HepG2 (cell line): ENCODE results near the gene SUSD3. TPM values are rescaled to one million over a fixed set of nuclear protein-coding genes. Genes with fewer than 3 reads are reported as not detected.
A peak's percentile ranks its signal among the peaks of the same experiment; 100 is the strongest.

Experiments
- ATM ChIP-seq: fragments of 450-650 bp; IDR thresholded peaks from 2 replicates; pipeline ENCODE4 v1.7.1; 2017; ENCODE audit warnings: mild to moderate bottlenecking, borderline replicate concordance
- BORCS8-MEF2B ChIP-seq: sonication (generic); formaldehyde crosslinking; IDR thresholded peaks from 2 replicates; pipeline ENCODE4 v1.8.0; 2022; ENCODE audit warnings: mild to moderate bottlenecking, missing genetic modification reagents
- CENPBD1 ChIP-seq: sonication (generic); formaldehyde crosslinking; IDR thresholded peaks from 2 replicates; pipeline ENCODE4 v1.8.0; 2022; ENCODE audit warnings: missing genetic modification reagents, low read depth, mild to moderate bottlenecking, borderline replicate concordance
- CREB1 ChIP-seq, 2 experiments: fragments of 450-650 bp in 1 of 2; IDR thresholded peaks; 2 replicates each; pipeline ENCODE4 v1.6.1; 2016 to 2017; ENCODE audit warnings: control low read depth in 1 of 2, mild to moderate bottlenecking in 1 of 2, missing compliant biosample characterization in 1 of 2, missing genetic modification characterization in 1 of 2
- DNMT1 ChIP-seq: sonication (generic); formaldehyde crosslinking; IDR thresholded peaks from 2 replicates; pipeline ENCODE4 v1.5.1; 2020; ENCODE audit warnings: mild to moderate bottlenecking, missing genetic modification reagents
- GATA4 ChIP-seq: sonication (generic); IDR thresholded peaks from 2 replicates; pipeline ENCODE4 v1.6.1; 2016; ENCODE audit warnings: antibody characterized with exemption, low read depth, borderline replicate concordance
- ISX ChIP-seq: sonication (generic); formaldehyde crosslinking; conservative IDR thresholded peaks from 2 replicates; pipeline ENCODE4 v1.5.0; 2020; ENCODE audit warnings: missing genetic modification reagents
- LCORL ChIP-seq, 2 experiments: fragments of 450-650 bp in 1 of 2; sonication (generic) in 1 of 2; formaldehyde crosslinking in 1 of 2; IDR thresholded peaks; 2 replicates each; pipeline versions ENCODE4 v1.5.0 to v1.6.1; 2017 to 2020; ENCODE audit warnings: antibody characterized with exemption in 1 of 2, missing genetic modification reagents in 1 of 2
- PLRG1 ChIP-seq: fragments of 450-650 bp; conservative IDR thresholded peaks from 2 replicates; pipeline ENCODE4 v1.6.1; 2016
- POLR2AphosphoS2 ChIP-seq: IDR thresholded peaks from 2 replicates; pipeline ENCODE4 v1.6.1; 2011; ENCODE audit warnings: low read depth, low read length, improper control_type of control experiment
- PTBP1 ChIP-seq: fragments of 200-400 bp; formaldehyde crosslinking; IDR thresholded peaks from 2 replicates; pipeline ENCODE4 v1.6.1; 2018; ENCODE audit warnings: low read length, low read depth; ENCODE audit not compliant: poor library complexity, severe bottlenecking
- RBFOX2 ChIP-seq: fragments of 200-400 bp; formaldehyde crosslinking; IDR thresholded peaks from 2 replicates; pipeline ENCODE4 v1.6.1; 2017; ENCODE audit warnings: low read depth, mild to moderate bottlenecking, low read length
- RCOR2 ChIP-seq: IDR thresholded peaks from 2 replicates; pipeline ENCODE4 v1.6.1; 2016; ENCODE audit warnings: missing biosample characterization, missing genetic modification reagents
- SP2 ChIP-seq: sonication (generic); formaldehyde crosslinking; IDR thresholded peaks from 2 replicates; pipeline ENCODE4 v1.5.1; 2020; ENCODE audit warnings: mild to moderate bottlenecking, missing genetic modification reagents
- SP5 ChIP-seq: IDR thresholded peaks from 2 replicates; pipeline ENCODE4 v1.6.1; 2016; ENCODE audit warnings: low read depth, borderline replicate concordance
- SRSF1 ChIP-seq: fragments of 200-400 bp; formaldehyde crosslinking; optimal IDR thresholded peaks from 2 replicates; pipeline ENCODE3; 2017; ENCODE audit warnings: mild to moderate bottlenecking, low read depth, low read length, moderate library complexity
- SYNCRIP ChIP-seq: fragments of 200-400 bp; formaldehyde crosslinking; IDR thresholded peaks from 2 replicates; pipeline ENCODE4 v1.6.1; 2018; ENCODE audit warnings: mild to moderate bottlenecking, low read depth, low read length; ENCODE audit not compliant: insufficient read depth
- ZBTB8A ChIP-seq: sonication (generic); formaldehyde crosslinking; IDR thresholded peaks from 2 replicates; pipeline ENCODE4 v1.4.0; 2020; ENCODE audit warnings: mild to moderate bottlenecking, low read depth, missing genetic modification reagents, borderline replicate concordance
- ZKSCAN1 ChIP-seq: fragments of 150-350 bp; IDR thresholded peaks from 2 replicates; pipeline ENCODE4 v1.6.1; 2014; ENCODE audit warnings: low read length
- ZNF564 ChIP-seq: sonication (generic); formaldehyde crosslinking; IDR thresholded peaks from 2 replicates; pipeline ENCODE4 v1.8.1; 2023; ENCODE audit warnings: mild to moderate bottlenecking, missing genetic modification reagents
- ZNF772 ChIP-seq: sonication (generic); formaldehyde crosslinking; IDR thresholded peaks from 2 replicates; pipeline ENCODE4 v1.5.0; 2020; ENCODE audit warnings: mild to moderate bottlenecking, missing genetic modification reagents
- ZNF773 ChIP-seq: sonication (generic); formaldehyde crosslinking; IDR thresholded peaks from 2 replicates; pipeline ENCODE4 v1.4.0; 2020; ENCODE audit warnings: missing genetic modification reagents, borderline replicate concordance
- ZSCAN9 ChIP-seq: IDR thresholded peaks from 2 replicates; pipeline ENCODE4 v1.6.1; 2016; ENCODE audit warnings: borderline replicate concordance
- polyA plus RNA-seq, 8 experiments: library from polyadenylated mRNA; depleted of rRNA in 3 of 8; stranded (reverse) in 7 of 8; unstranded in 1 of 8; fragments of >200 nt; fragmentation: Illumina TruSeq in 4 of 8; extraction: Trizol in 4 of 8; gene quantifications; 2 replicates each; pipeline versions ENCODE4 v1.2.1 to v1.2.3, GENCODE V29; 2011 to 2016; ENCODE audit warnings: low read depth in 4 of 8, missing spikeins in 1 of 8, mixed read lengths in 1 of 8; ENCODE audit not compliant: insufficient read depth in 1 of 8
- total RNA-seq, 5 experiments: library from RNA; depleted of rRNA; stranded (reverse); fragments of >200 nt; fragmentation: Illumina TruSeq; extraction: Trizol; gene quantifications; 2 replicates each; pipeline ENCODE4 v1.2.3, GENCODE V29; 2016; ENCODE audit warnings: low read depth in 1 of 5
- TF ChIP-seq, protein P1 (sequence below): sonication (generic); formaldehyde crosslinking; conservative IDR thresholded peaks from 2 replicates; pipeline ENCODE4 v1.5.0; 2020; ENCODE audit warnings: missing genetic modification reagents
- TF ChIP-seq, protein P2 (sequence below): sonication (generic); formaldehyde crosslinking; IDR thresholded peaks from 2 replicates; pipeline ENCODE4 v1.4.0; 2020; ENCODE audit warnings: mild to moderate bottlenecking, missing genetic modification reagents

The SUSD3 gene
- total and polyA plus RNA-seq, 2 of the 13 experiments (the other 11 are each of a cell fraction or from before 2014, with no cell fraction given) = 7.0 to 9.1 TPM

- TF ChIP-seq ATM (no peak), ZKSCAN1 (no peak), SP5 (CRISPR knock-in tag) (peak; percentile 80), ZSCAN9 (CRISPR knock-in tag) (peak; percentile 80; the same call in 1 of the 2 replicates), RCOR2 (peak; percentile 78; the same call in 1 of the 2 replicates), ZBTB8A (no peak), SP2 (CRISPR knock-in tag) (no peak), LCORL (IDR thresholded peaks at IDR 0.05) (0 out of 2 replicates have a peak, but pooled peaks have one; percentile 40), LCORL (CRISPR knock-in tag; IDR thresholded peaks at IDR 0.05) (peak; percentile 99), SYNCRIP (no peak), CENPBD1 (CRISPR knock-in tag) (no peak; the same call in 1 of the 2 replicates), PLRG1 (no peak), GATA4 (no peak), PTBP1 (no peak), BORCS8-MEF2B (CRISPR knock-in tag) (no peak), ISX (no peak), ZNF773 (CRISPR knock-in tag) (no peak), SRSF1 (no peak), POLR2AphosphoS2 (no peak), DNMT1 (peak; percentile 44; the same call in 1 of the 2 replicates), ZNF564 (CRISPR knock-in tag) (peak; percentile 52; the same call in 1 of the 2 replicates), RBFOX2 (peak; percentile 66), CREB1 (IDR thresholded peaks at IDR 0.05) (peak; percentile 1; the same call in 1 of the 2 replicates), CREB1 (CRISPR knock-in tag; IDR thresholded peaks at IDR 0.05) (no peak), ZNF772 (CRISPR knock-in tag) (peak; percentile 79)
- TF ChIP-seq, protein P1, sequence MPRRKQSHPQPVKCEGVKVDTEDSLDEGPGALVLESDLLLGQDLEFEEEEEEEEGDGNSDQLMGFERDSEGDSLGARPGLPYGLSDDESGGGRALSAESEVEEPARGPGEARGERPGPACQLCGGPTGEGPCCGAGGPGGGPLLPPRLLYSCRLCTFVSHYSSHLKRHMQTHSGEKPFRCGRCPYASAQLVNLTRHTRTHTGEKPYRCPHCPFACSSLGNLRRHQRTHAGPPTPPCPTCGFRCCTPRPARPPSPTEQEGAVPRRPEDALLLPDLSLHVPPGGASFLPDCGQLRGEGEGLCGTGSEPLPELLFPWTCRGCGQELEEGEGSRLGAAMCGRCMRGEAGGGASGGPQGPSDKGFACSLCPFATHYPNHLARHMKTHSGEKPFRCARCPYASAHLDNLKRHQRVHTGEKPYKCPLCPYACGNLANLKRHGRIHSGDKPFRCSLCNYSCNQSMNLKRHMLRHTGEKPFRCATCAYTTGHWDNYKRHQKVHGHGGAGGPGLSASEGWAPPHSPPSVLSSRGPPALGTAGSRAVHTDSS (CRISPR knock-in tag) = no peak
- TF ChIP-seq, protein P2, sequence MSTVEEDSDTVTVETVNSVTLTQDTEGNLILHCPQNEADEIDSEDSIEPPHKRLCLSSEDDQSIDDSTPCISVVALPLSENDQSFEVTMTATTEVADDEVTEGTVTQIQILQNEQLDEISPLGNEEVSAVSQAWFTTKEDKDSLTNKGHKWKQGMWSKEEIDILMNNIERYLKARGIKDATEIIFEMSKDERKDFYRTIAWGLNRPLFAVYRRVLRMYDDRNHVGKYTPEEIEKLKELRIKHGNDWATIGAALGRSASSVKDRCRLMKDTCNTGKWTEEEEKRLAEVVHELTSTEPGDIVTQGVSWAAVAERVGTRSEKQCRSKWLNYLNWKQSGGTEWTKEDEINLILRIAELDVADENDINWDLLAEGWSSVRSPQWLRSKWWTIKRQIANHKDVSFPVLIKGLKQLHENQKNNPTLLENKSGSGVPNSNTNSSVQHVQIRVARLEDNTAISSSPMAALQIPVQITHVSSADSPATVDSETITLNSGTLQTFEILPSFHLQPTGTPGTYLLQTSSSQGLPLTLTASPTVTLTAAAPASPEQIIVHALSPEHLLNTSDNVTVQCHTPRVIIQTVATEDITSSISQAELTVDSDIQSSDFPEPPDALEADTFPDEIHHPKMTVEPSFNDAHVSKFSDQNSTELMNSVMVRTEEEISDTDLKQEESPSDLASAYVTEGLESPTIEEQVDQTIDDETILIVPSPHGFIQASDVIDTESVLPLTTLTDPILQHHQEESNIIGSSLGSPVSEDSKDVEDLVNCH (CRISPR knock-in tag) = no peak
Measured at GRCh38 chr9:93119953-93120845, 61.7 kb downstream of the SUSD3 start (continued).
